ENCODE results near the gene PPP1R10. TPM values are rescaled to one million over a fixed set of nuclear protein-coding genes. Genes with fewer than 3 reads are reported as not detected.

PPP1R10 gene
- total and polyA plus RNA-seq, 10 donors: 13.5 to 86.2 (median 67.2) TPM

GRCh38 chr6:30640481-30640880 lies 23.4 kb upstream of the PPP1R10 start:
- intact Hi-C loops (cut with DNase I; ENCODE audit: low total_unique reads): no loop called here
- TF ChIP-seq POLR2AphosphoS5 (IDR thresholded peaks at IDR 0.05): no peak
- DNase-seq: no peak
- WGBS, 5 donors: 61 to 74% (median 63%) methylated on average over 10 of the region's 10 CpGs
- Histone ChIP-seq H3K9me3 (no peaks in the 10 kb centered on the region), H3K27me3 (replicated peaks in 1 of 7) (no peaks in the 10 kb centered on the region), H3K27ac (no peak overlapping the region), H3K36me3 (peaks cover 0 to 66% (median 8%) of the 10 kb centered on the region in 6 donors), H3K4me3 (no peak overlapping the region), H3K4me1 (peaks cover 0 to 21% (median under 1%) of the 10 kb centered on the region in 6 donors)

- H3K4me3 ChIP-seq: no peak overlapping the region
- no peak for TF ChIP-seq POLR2A (IDR thresholded peaks at IDR 0.05)
- TF ChIP-seq, protein P1, sequence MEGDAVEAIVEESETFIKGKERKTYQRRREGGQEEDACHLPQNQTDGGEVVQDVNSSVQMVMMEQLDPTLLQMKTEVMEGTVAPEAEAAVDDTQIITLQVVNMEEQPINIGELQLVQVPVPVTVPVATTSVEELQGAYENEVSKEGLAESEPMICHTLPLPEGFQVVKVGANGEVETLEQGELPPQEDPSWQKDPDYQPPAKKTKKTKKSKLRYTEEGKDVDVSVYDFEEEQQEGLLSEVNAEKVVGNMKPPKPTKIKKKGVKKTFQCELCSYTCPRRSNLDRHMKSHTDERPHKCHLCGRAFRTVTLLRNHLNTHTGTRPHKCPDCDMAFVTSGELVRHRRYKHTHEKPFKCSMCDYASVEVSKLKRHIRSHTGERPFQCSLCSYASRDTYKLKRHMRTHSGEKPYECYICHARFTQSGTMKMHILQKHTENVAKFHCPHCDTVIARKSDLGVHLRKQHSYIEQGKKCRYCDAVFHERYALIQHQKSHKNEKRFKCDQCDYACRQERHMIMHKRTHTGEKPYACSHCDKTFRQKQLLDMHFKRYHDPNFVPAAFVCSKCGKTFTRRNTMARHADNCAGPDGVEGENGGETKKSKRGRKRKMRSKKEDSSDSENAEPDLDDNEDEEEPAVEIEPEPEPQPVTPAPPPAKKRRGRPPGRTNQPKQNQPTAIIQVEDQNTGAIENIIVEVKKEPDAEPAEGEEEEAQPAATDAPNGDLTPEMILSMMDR (IDR thresholded peaks at IDR 0.05 in 8 of 11, conservative IDR thresholded peaks at IDR 0.05 in 3 of 11): no peak
- no peak for TF ChIP-seq POLR2AphosphoS5 (IDR thresholded peaks at IDR 0.05)
- H3K4me1 ChIP-seq: no peaks in the 10 kb centered on the region
- no peaks in the 10 kb centered on the region for H3K27me3 ChIP-seq (replicated peaks in 1 of 7)
- DNase-seq: no peak
- WGBS, 5 donors: 92 to 97% (median 96%) methylated on average over 3 of the region's 3 CpGs
- H3K36me3 ChIP-seq: peaks cover 2 to 71% (median 14%) of the 10 kb centered on the region in 6 donors
- no peaks in the 10 kb centered on the region for H3K9me3 ChIP-seq
- intact Hi-C loops (cut with DNase I; ENCODE audit: low total_unique reads): no loop called here
- H3K27ac ChIP-seq: no peak overlapping the region
Measured at GRCh38 chr6:30635834-30636233, 18.8 kb upstream of the PPP1R10 start.

GRCh38 chr6:30626484-30627366 lies 9.7 kb upstream of the PPP1R10 start, which contains the start of gene ATAT1:
Gene ATAT1, plus strand, starts transcription at chr6:30626874.
- intact Hi-C loops (cut with DNase I; ENCODE audit: low total_unique reads): no loop called here
- WGBS, 5 donors: 4% methylated on average over 32 to 36 of the region's 36 CpGs
- Histone ChIP-seq H3K27ac (peak within 1 kb of the TSS; percentile 66 to 93 (median 88)), H3K4me3 (peak within 1 kb of the TSS; percentile 49 to 74 (median 53)), H3K4me1 (peaks cover 11 to 32% (median 22%) of the 10 kb centered on the region in 6 donors), H3K9me3 (no peaks in the 10 kb centered on the region), H3K27me3 (replicated peaks in 1 of 7) (no peaks in the 10 kb centered on the region), H3K36me3 (peaks cover 3 to 85% (median 64%) of the 10 kb centered on the region in 6 donors)
- peak; percentile 97 for DNase-seq
- TF ChIP-seq POLR2AphosphoS5 (IDR thresholded peaks at IDR 0.05): peak; percentile 90 to 95 (median 93)
- TF ChIP-seq, protein P1 (IDR thresholded peaks at IDR 0.05 in 8 of 11, conservative IDR thresholded peaks at IDR 0.05 in 3 of 11): peak in 10 of 11 experiments; percentile 19 to 69 (median 58)
- no peak for TF ChIP-seq POLR2A (IDR thresholded peaks at IDR 0.05)

DNA sequence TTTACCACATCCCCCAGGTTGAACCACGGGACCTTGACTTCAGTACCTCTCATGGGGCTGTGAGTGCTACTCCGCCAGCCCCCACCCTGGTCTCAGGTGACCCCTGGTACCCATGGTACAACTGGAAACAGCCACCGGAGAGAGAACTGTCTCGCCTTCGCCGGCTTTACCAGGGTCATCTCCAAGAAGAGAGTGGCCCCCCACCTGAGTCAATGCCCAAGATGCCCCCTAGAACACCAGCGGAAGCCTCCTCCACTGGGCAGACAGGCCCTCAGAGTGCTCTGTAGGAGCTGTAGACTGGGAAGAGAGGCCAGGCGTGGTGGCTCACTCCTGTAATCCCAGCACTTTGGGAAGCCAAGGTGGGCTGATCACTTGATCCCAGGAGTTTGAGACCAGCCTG lies 8.5 kb upstream of the PPP1R10 start:
- peaks cover 3 to 86% (median 74%) of the 10 kb centered on the region in 6 donors for H3K36me3 ChIP-seq
- H3K27ac ChIP-seq: peak overlapping the region in 3 of 8 donors; percentile 86 to 93 (median 93)

More for the DNA sequence above, 8.5 kb upstream of the PPP1R10 start:
- Histone ChIP-seq H3K4me1 (peaks cover 12 to 43% (median 22%) of the 10 kb centered on the region in 6 donors), H3K27me3 (replicated peaks in 1 of 7) (no peaks in the 10 kb centered on the region), H3K9me3 (no peaks in the 10 kb centered on the region), H3K4me3 (no peak overlapping the region)
- intact Hi-C loops (cut with DNase I; ENCODE audit: low total_unique reads): no loop called here
- TF ChIP-seq, protein P1 (IDR thresholded peaks at IDR 0.05 in 8 of 11, conservative IDR thresholded peaks at IDR 0.05 in 3 of 11): no peak
- TF ChIP-seq POLR2A (IDR thresholded peaks at IDR 0.05): no peak
- no peak for TF ChIP-seq POLR2AphosphoS5 (IDR thresholded peaks at IDR 0.05)
- DNase-seq: no peak
- 93 to 97% (median 96%) methylated on average over 8 of the region's 8 CpGs for WGBS, 5 donors
